Body of pancreas (tissue), 4 donors: ENCODE data around the gene MRPL36. TPM values are rescaled to one million over a fixed set of nuclear protein-coding genes. Genes with fewer than 3 reads are reported as not detected.
"Not testable (repeated sequence)": the region's sequence is repeated elsewhere in the genome, so short reads cannot be mapped to it uniquely, and the experiment has no call there.

Source experiments
- ATAC-seq: fragments of 150-250 bp; one replicate; pipeline ENCODE4 v1.9.1; 2016
- DNase-seq, 4 donors: peaks; one replicate each; pipeline ENCODE4 v3.0.0-alpha.2; 2019
- H3K27ac ChIP-seq, 4 donors: fragments of 200-600 bp; sonication (generic); 1 replicate in 3 of 4; 2 replicates in 1 of 4; pipeline versions ENCODE4 v1.5.1 to v1.6.1; 2016 to 2019; ENCODE audit warnings: mild to moderate bottlenecking in 1 of 4, mixed read lengths in 1 of 4, moderate library complexity in 1 of 4
- H3K27me3 ChIP-seq, 2 donors: fragments of 200-600 bp; sonication (generic); one replicate each; pipeline ENCODE4 v1.6.0; 2016; ENCODE audit warnings: mild to moderate bottlenecking in 1 of 2
- H3K36me3 ChIP-seq, 2 donors: fragments of 200-600 bp; sonication (generic); replicated peaks in 1 of 2; 2 replicates each; pipeline ENCODE4 v1.5.1; 2016; ENCODE audit warnings: low read depth in 2 of 2; ENCODE audit not compliant: insufficient read depth in 1 of 2
- H3K4me1 ChIP-seq: fragments of 200-600 bp; sonication (generic); one replicate; pipeline ENCODE4 v1.6.0; 2016
- H3K4me3 ChIP-seq, 2 donors: fragments of 200-600 bp; sonication (generic); 1 replicate in 1 of 2; 2 replicates in 1 of 2; pipeline ENCODE4 v1.5.1; 2016 to 2019
- H3K9me3 ChIP-seq, 3 donors: fragments of 200-600 bp; sonication (generic); 1 replicate in 2 of 3; 2 replicates in 1 of 3; pipeline ENCODE4 v1.5.1; 2016
- POLR2A ChIP-seq, 3 donors: fragments of 450-650 bp; IDR thresholded peaks; one replicate each; pipeline ENCODE4 v1.6.1; 2016; ENCODE audit warnings: antibody characterized with exemption in 3 of 3, mild to moderate bottlenecking in 2 of 3
- WGBS, 2 donors: methylation state at CpG; one replicate each; pipeline ENCODE4 v1.1.5; 2017; 5-methylcytosine and 5-hydroxymethylcytosine counted together
- intact Hi-C: fragments of 100-400 bp; cut with DNase I; formaldehyde crosslinking; loops from one replicate; pipeline ENCODE4 v1.15.1; 2023
- total RNA-seq, 2 donors: library from RNA; depleted of rRNA; stranded (reverse); fragments of >200 nt; gene quantifications; one replicate each; pipeline ENCODE4 v1.1.0, GENCODE V29; 2016
- TF ChIP-seq, protein P1 (sequence below), 7 experiments: fragments of 450-650 bp in 4 of 7; fragments of 200-600 bp in 3 of 7; sonication (generic) in 3 of 7; IDR thresholded peaks; one replicate each; pipeline ENCODE4 v1.5.1; 2016 to 2019; ENCODE audit warnings: antibody characterized with exemption in 7 of 7

The MRPL36 gene
- total RNA-seq, 2 donors from 2014 or later = 4.9 to 16.3 TPM

DNA sequence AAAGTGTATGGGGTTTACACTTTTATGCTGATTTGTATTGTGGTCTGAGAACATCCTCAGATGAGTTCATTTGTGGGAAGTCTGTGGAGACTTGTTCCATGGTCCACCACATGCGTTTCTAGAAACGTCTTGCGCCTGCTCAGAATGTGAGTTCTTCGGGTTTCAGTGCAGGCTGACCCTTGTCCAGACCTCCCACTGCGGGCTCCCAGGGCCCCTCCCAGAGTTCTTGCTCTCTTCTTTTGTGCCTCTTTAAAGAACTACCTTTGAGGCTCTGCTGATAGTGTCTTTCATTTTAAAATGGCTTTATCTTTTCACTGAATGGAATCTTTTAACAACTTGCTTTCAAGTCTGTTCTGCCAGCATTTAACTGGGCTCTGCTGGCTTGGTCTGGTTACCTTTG is 19.1 kb upstream of the MRPL36 start:
- Histone ChIP-seq H3K27ac (no peak overlapping the region), H3K4me1 (no peaks in the 10 kb centered on the region), H3K36me3 (peaks cover 9 to 29% of the 10 kb centered on the region in 2 donors), H3K27me3 (no peaks in the 10 kb centered on the region), H3K9me3 (no peaks in the 10 kb centered on the region), H3K4me3 (no peak overlapping the region)
- 86 to 92% methylated on average over 5 of the region's 5 CpGs for WGBS, 2 donors
- TF ChIP-seq POLR2A (IDR thresholded peaks at IDR 0.05) = no peak
- no peak for DNase-seq
- no peak for ATAC-seq
- intact Hi-C loops = no loop called here

GRCh38 chr5:1817261-1818043 is 17.8 kb upstream of the MRPL36 start:
- Histone ChIP-seq H3K36me3 (peaks cover 9 to 32% of the 10 kb centered on the region in 2 donors), H3K9me3 (no peaks in the 10 kb centered on the region), H3K27me3 (no peaks in the 10 kb centered on the region), H3K4me3 (no peak overlapping the region), H3K4me1 (no peaks in the 10 kb centered on the region), H3K27ac (no peak overlapping the region)
- ATAC-seq (no peak), DNase-seq (no peak)
- intact Hi-C loops = no loop called here
- TF ChIP-seq, protein P1, sequence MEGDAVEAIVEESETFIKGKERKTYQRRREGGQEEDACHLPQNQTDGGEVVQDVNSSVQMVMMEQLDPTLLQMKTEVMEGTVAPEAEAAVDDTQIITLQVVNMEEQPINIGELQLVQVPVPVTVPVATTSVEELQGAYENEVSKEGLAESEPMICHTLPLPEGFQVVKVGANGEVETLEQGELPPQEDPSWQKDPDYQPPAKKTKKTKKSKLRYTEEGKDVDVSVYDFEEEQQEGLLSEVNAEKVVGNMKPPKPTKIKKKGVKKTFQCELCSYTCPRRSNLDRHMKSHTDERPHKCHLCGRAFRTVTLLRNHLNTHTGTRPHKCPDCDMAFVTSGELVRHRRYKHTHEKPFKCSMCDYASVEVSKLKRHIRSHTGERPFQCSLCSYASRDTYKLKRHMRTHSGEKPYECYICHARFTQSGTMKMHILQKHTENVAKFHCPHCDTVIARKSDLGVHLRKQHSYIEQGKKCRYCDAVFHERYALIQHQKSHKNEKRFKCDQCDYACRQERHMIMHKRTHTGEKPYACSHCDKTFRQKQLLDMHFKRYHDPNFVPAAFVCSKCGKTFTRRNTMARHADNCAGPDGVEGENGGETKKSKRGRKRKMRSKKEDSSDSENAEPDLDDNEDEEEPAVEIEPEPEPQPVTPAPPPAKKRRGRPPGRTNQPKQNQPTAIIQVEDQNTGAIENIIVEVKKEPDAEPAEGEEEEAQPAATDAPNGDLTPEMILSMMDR (IDR thresholded peaks at IDR 0.05) = no peak
- no peak for TF ChIP-seq POLR2A (IDR thresholded peaks at IDR 0.05)
- WGBS, 2 donors = 89 to 90% methylated on average over 15 of the region's 15 CpGs

DNA sequence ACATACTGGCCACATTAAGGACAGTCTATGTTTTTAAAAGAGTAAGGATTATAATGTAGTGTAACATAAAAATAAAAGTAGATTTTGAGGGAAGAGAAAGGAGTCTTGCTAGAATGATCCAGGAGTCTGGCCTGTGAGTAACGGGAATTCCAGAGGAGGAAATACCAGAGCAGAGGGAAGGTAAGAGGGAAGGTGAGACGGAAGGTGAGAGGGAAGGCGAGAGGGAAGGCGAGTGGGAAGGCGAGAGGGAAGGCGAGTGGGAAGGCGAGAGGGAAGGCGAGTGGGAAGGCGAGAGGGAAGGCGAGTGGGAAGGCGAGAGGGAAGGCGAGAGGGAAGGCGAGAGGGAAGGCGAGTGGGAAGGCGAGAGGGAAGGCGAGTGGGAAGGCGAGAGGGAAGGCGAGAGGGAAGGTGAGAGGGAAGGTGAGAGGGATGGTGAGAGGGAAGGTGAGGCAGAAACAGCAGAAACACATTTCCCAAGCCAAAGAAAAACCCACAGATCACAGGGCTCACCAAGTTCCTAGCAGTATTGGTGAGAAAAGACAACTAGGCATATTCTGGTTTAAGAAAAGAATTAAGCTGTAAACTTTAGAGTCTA is 17.0 kb upstream of the MRPL36 start:
- ATAC-seq, H3K27ac ChIP-seq, H3K4me3 ChIP-seq, H3K27me3 ChIP-seq, H3K9me3 ChIP-seq, DNase-seq, H3K4me1 ChIP-seq, intact Hi-C loops: not testable (repeated sequence)
- peaks cover 9 to 31% of the 10 kb centered on the region in 2 donors for H3K36me3 ChIP-seq
- WGBS, 2 donors = 88 to 99% methylated on average over 13 to 18 of the region's 18 CpGs

- intact Hi-C loops = no loop called here
- H3K27me3 ChIP-seq = no peaks in the 10 kb centered on the region
- TF ChIP-seq, protein P1 (IDR thresholded peaks at IDR 0.05) = no peak
- H3K4me3 ChIP-seq = no peak overlapping the region
- ATAC-seq (no peak), DNase-seq (no peak)
- no peak overlapping the region for H3K27ac ChIP-seq
- H3K9me3 ChIP-seq = no peaks in the 10 kb centered on the region
- peaks cover 9 to 32% of the 10 kb centered on the region in 2 donors for H3K36me3 ChIP-seq
- WGBS, 2 donors = 89 to 95% methylated on average over 17 of the region's 17 CpGs
- H3K4me1 ChIP-seq = no peaks in the 10 kb centered on the region
Measured at GRCh38 chr5:1815881-1816292, 16.2 kb upstream of the MRPL36 start.

DNA sequence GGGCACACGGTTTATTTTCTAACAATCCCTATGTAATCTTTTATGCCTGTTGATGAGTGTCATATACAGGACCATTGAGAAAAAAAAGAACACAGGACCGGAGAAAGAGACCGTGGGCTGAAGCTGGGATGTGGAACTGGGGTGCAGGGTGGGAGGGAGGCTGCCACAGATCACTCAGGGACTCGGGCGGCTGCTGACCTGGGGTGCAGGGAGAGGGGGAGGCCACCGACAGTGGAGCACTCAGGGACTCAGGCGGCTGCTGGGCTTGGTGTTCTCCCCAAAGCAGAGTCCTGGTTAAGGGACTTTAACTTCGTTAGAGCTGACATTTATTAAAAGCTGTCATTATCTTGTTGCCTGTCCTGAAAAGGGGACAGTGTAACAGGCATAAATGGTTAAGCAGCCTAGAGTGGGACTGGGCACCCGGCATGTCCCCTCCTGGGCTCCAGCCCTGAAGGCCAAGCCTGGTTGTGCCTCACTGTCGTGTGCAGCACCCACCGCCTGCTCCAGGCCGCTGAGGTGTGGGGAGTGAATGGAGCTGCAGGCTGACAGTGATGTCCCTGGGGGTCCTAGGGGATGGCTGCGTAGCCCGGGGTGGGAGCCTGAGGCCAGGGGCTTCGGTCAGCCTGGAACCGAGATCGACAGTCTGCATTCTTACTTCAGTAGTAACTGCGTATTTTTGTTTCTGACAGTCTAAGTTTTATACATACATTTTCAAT is 15.6 kb upstream of the MRPL36 start:
- no peak for TF ChIP-seq POLR2A (IDR thresholded peaks at IDR 0.05)
- TF ChIP-seq, protein P1 (IDR thresholded peaks at IDR 0.05) = no peak
- Histone ChIP-seq H3K27me3 (no peaks in the 10 kb centered on the region), H3K4me1 (no peaks in the 10 kb centered on the region), H3K36me3 (peaks cover 9 to 29% of the 10 kb centered on the region in 2 donors), H3K4me3 (no peak overlapping the region), H3K9me3 (no peaks in the 10 kb centered on the region), H3K27ac (no peak overlapping the region)
- no peak for ATAC-seq
- DNase-seq = no peak
- 91 to 94% methylated on average over 16 to 18 of the region's 18 CpGs for WGBS, 2 donors
- intact Hi-C loops = no loop called here
